Stimulated activated CD8-positive, alpha-beta memory T cell treated with anti-CD3 and anti-CD28 coated beads, Interleukin-7, amount 100 ng/mL, for 4 hours (primary cell): Measurements from ENCODE around the gene IDUA.
"Not testable (repeated sequence)": the region's sequence is repeated elsewhere in the genome, so short reads cannot be mapped to it uniquely, and the experiment has no call there.

Source experiments
- DNase-seq, 2 donors: peaks; one replicate each; pipeline ENCODE4 v3.0.0-alpha.2; 2020; ENCODE audit warnings: low read depth in 2 of 2

The IDUA gene

GRCh38 chr4:986879-987623, at the start of gene IDUA:
TSS of gene IDUA (plus strand) at chr4:987044. CDS start at chr4:987085, 41 bp downstream.
- DNase-seq = peak; percentile 80 to 91

DNA sequence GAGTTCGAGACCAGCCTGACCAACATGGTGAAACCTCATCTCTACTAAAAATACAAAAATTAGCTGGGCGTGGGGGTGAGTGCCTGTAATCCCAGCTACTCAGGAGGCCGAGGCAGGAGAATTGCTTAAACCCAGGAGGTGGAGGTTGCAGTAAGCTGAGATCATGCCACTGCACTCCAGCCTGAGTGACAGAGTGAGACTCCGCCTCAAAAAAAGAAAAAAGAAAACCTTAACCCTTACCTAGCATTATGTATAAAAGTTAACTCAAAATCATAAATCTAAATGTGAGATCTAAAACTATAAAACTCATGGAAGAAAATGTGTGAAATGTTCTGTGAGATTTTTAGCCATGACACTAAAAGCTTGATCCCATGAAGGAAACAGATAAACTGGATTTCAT, 47.3 kb upstream of the IDUA start:
- not testable (repeated sequence) for DNase-seq

GRCh38 chr4:945274-946102, 41.4 kb upstream of the IDUA start:
- no peak for DNase-seq

GRCh38 chr4:946103-946450, 40.8 kb upstream of the IDUA start:
- no peak for DNase-seq

GRCh38 chr4:946517-947471, 40.0 kb upstream of the IDUA start:
- no peak for DNase-seq

DNA sequence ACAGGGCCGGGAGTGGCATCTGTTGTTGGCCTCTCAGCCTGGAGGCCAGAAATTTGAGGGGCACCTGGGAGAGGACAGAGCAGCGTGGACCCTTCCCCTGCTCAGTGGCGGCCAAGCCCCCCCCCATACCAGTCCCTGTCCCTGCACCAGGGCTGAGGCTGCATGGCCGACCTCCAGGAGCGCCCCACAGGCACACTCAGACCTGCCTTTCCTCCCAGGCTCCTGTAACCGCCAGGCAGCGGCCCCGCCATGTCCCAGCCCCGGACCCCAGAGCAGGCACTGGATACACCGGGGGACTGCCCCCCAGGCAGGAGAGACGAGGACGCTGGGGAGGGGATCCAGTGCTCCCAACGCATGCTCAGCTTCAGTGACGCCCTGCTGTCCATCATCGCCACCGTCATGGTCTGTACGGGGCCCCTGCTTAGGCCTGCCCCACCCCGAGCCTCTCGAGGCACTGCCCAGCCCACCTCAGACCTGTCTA, 39.3 kb upstream of the IDUA start:
- DNase-seq = no peak

DNA sequence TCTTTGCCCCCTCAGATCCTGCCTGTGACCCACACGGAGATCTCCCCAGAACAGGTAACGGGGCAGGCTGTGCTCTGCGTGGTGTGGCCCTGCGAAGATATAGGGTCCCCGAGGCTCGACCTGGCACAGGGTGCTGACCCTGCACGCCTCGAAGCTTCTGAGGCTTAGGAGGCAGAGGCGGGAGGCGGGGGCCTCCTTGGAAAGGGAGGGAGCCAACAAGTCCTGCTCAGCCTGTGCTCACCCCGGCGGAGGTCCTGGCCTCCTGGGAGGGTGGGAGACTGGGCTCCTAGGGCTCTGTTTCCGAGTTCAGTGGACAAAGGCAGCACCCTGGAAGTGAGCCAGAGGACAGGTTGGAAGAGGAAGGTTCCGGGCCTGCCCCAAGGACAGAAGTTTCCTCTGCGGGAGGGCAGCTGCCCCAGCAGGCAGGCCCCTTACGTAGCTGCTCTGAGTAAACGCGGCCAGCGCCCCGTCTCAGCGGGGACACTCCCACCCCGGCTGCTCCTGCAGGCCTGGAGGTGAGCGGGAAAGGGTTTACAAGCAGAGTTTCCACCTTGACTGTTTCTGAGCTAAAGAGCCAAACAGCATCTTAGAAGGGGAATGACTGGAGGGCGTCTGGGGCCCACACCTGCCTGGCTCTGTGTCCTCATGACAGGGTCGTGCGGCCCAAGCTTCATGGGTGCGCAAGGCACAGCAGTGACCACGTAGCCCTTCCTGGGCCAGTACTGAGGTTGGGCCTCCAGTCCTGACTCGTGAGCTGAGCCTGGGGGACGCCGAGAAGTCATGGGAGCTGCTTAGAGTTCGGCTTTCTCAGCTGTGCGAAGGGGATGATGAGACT, 38.5 kb upstream of the IDUA start:
- no peak for DNase-seq

DNA sequence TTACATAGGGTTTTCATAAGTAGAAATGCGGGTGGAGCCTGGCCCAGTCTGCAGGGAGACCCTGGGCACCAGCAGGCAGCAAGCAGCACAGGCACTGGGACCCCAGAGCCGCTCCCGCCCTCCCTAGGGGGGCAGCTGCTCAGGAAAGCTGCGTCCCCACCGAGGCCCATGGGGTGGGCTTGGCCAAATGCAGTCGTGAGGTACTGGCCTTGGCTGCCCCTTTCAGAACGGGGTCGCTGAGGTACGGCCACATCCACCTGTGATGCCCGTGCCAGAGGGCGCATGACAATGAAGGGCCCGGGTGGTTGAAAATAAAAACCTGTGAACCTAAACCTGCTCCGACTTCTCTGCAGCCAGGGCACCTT, 37.9 kb upstream of the IDUA start:
- DNase-seq = no peak

GRCh38 chr4:949656-950055, 37.2 kb upstream of the IDUA start:
- DNase-seq = no peak

GRCh38 chr4:950136-951020, 36.5 kb upstream of the IDUA start:
- DNase-seq = no peak

DNA sequence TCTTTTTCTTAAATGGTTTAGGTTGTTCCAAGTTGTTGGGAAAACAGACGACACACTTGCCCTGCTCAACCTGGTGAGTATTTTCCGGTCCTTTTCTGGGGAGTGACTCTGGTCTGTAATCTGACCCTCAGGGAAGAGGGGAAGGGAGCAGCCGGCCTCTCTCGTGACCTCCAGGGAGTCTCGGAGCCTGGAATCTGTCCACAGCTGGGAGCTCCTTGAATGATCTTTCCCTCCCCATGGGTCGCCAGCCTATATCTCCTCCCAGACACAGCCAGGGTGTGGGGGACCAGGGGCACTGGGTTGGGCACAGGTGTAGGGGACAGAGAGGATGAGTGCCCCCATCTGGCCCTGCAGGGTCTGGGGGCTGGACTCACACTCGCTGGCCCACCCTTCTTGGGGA, 35.7 kb upstream of the IDUA start:
- no peak for DNase-seq

GRCh38 chr4:951594-952468, 35.0 kb upstream of the IDUA start:
- no peak for DNase-seq

DNA sequence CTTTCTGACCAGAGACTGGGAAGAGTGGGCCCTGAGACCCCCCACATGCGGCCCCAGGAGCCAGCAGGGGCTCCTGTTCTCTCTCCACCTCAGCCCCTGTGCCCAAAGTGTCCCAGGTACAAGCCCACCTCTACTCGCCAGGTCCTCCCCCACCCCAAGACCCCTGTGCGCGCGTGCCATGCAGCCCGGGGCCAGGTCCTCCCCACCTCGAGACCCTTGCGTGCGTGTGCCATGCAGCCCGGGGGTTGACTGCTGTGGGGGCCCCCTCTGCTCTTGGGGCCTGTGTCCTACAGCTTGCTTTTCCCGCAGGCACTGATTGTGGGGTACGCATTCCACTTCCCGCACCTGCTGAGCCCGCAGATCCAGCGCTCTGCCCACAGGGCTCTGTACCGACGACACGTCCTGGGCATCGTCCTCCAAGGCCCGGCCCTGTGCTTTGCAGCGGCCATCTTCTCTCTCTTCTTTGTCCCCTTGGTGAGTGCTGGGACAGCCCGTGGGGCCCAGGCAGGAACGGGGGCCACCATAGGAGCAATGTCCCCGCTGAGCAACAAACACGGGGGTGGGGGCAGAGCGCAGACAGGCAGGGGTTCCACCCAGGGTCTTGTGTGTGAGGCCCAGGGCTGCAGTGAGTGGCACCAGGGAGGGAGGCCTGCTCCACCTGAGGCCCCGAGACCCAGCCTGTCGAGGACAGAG, 33.8 kb upstream of the IDUA start:
- no peak for DNase-seq

- DNase-seq = no peak
These were observed 33.3 kb upstream of the IDUA start for GRCh38 chr4:953574-953915.

- no peak for DNase-seq
These were observed 32.4 kb upstream of the IDUA start for GRCh38 chr4:954211-955020.

- no peak for DNase-seq
These were observed 31.5 kb upstream of the IDUA start for GRCh38 chr4:955161-955921.

GRCh38 chr4:955931-956381, 30.9 kb upstream of the IDUA start:
- no peak for DNase-seq
